ENCODE data around the gene FBXL7. TPM values are rescaled to one million over a fixed set of nuclear protein-coding genes. Genes with fewer than 3 reads are reported as not detected.

FBXL7 gene
- total and polyA plus RNA-seq, 2 of the 8 experiments (the other 6 are each of a cell fraction or from before 2014, with no cell fraction given) = 17.7 to 17.8 TPM

DNA sequence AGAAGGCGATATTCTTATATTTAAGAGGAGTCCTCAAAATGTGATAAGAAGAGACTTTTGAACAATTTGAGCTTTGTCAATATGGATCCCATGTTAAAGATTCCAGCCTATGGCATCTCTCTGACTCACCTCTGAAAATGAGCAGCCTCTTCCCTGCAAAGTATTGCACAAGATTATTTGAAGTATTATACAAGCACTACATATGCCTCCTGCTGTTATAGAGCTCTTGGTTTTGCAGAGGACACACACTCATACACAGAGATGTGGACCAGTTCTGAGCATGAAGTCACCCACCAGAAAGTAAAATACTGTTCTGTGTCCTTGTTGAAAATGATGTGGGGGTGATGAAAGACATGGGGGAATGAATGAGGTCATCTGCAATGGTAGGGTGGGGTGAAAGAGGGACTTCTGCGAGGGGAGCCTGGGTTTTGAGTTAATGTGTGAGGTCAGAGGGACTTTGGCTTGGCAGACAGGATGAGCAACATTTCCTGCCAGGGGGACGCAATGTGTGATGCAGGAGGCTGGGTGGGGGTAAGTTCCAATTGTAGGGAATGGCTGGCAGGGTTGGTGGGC is 25.8 kb downstream of the FBXL7 start:
- Histone ChIP-seq H2BK120ac (replicated peaks; ENCODE audit: low read depth, low read length) (no peak overlapping the region), H3K23ac (ENCODE audit: insufficient read length) (no peak overlapping the region), H2BK12ac (ENCODE audit: low read depth, low read length) (no peak overlapping the region), H4K5ac (ENCODE audit: insufficient read length, low read depth, low read length) (no peak overlapping the region), H3K4me2 (ENCODE audit: insufficient read depth in 1 of 2, low read depth in 2 of 2, low read length in 2 of 2) (no peak overlapping the region), H3K9me3 (ENCODE audit: insufficient read depth in 2 of 2, low read depth in 1 of 2, low read length in 1 of 2) (no peaks in the 10 kb centered on the region), H3K4ac (replicated peaks; ENCODE audit: insufficient read length, low read depth, low read length) (no peak overlapping the region), H3K14ac (ENCODE audit: insufficient read length) (no peak overlapping the region), H4K91ac (replicated peaks; ENCODE audit: insufficient read length, low read length) (no peak overlapping the region), H2AK5ac (ENCODE audit: low read depth, low read length) (no peak overlapping the region), H2BK20ac (ENCODE audit: low read length) (no peak overlapping the region), H3K36me3 (ENCODE audit: control insufficient read depth in 2 of 4, insufficient read depth in 4 of 4, low read length in 3 of 4) (no peaks in the 10 kb centered on the region), H3K27ac (ENCODE audit: low read depth, low read length) (no peak overlapping the region), H3K9ac (replicated peaks in 1 of 4; ENCODE audit: extremely low read depth in 1 of 4, low read depth in 3 of 4, low read length in 3 of 4) (no peak overlapping the region), H2BK5ac (ENCODE audit: low read depth, low read length) (no peak overlapping the region), H3K4me3 (ENCODE audit: extremely low read depth in 1 of 4, insufficient read depth in 2 of 4, low read depth in 3 of 4, low read length in 4 of 4) (no peak overlapping the region), H4K20me1 (replicated peaks in 1 of 2; ENCODE audit: control insufficient read depth in 1 of 2, insufficient read depth in 2 of 2, low read length in 2 of 2) (no peaks in the 10 kb centered on the region), H3K18ac (ENCODE audit: extremely low read depth, low read length) (no peak overlapping the region), H3K4me1 (replicated peaks in 1 of 4; ENCODE audit: control insufficient read depth in 3 of 4, insufficient read depth in 4 of 4, low read length in 3 of 4) (peaks cover 0 to 4% (median 0%) of the 10 kb centered on the region in 4 experiments; a peak in 3 of 7 replicates), H3K23me2 (ENCODE audit: low read depth, low read length) (no peaks in the 10 kb centered on the region; the same call in 1 of the 2 replicates), H3K56ac (replicated peaks; ENCODE audit: insufficient read length, low read depth, low read length) (no peak overlapping the region), H2AFZ (ENCODE audit: low read length) (no peak overlapping the region), H3K79me1 (ENCODE audit: low read depth, low read length) (peaks cover 6% of the 10 kb centered on the region; the same call in 1 of the 2 replicates), H2BK15ac (ENCODE audit: low read length) (no peak overlapping the region), H3K27me3 (replicated peaks in 1 of 4; ENCODE audit: control insufficient read depth in 3 of 4, extremely low read depth in 1 of 4, insufficient read depth in 3 of 4, low read length in 3 of 4) (no peaks in the 10 kb centered on the region), H3K79me2 (ENCODE audit: control insufficient read depth in 1 of 2, insufficient read depth in 2 of 2, low read length in 2 of 2) (peaks cover 0 to 39% of the 10 kb centered on the region in 2 experiments; a peak in 3 of 4 replicates), H4K8ac (ENCODE audit: extremely low read depth, insufficient read depth, low read length) (no peak overlapping the region)
- POLR2A ChIA-PET (ENCODE audit: partially characterized antibody) = interaction anchor here (1.8 kb wide), 1 partner anchor 9 kb away, joined by 8 read pairs; no protein-coding TSS in a partner anchor
- FAIRE-seq (no peak), DNase-seq (ENCODE audit: low read depth in 1 of 2, low spot score in 2 of 2) (no peak)
- WGBS, 2 experiments (ENCODE audit: extremely low coverage in 1 of 2, insufficient coverage in 1 of 2, insufficient read length in 1 of 2, insufficient replicate concordance in 2 of 2, low coverage in 1 of 2, low lambda C conversion rate in 2 of 2, missing lambda C conversion rate in 1 of 2) = 89% methylated on average over 3 of the region's 3 CpGs; no CpG with 5 or more reads in 1 of the 2 experiments
- CTCF ChIA-PET (ENCODE audit: partially characterized antibody) = interaction anchor here (0.6 to 1.7 kb wide), 2 partner anchors 19 to 38 kb away, joined by 3 to 4 read pairs; no protein-coding TSS in a partner anchor
- TF ChIP-seq ASH2L (IDR thresholded peaks at IDR 0.05; ENCODE audit: low read length) (no peak), SAP30 (IDR thresholded peaks at IDR 0.05; ENCODE audit: insufficient read depth, insufficient replicate concordance, low read length) (no peak), EZH2 (IDR thresholded peaks at IDR 0.05; ENCODE audit: low read depth, low read length, severe bottlenecking) (no peak), SP1 (IDR thresholded peaks at IDR 0.05; ENCODE audit: low read depth, low read length) (no peak), KDM5A (IDR thresholded peaks at IDR 0.05; ENCODE audit: low read length) (no peak), FOSL1 (IDR thresholded peaks at IDR 0.05; ENCODE audit: insufficient read depth, low read depth, low read length) (no peak), SP4 (IDR thresholded peaks at IDR 0.05; ENCODE audit: low read length) (no peak), PHF8 (conservative IDR thresholded peaks at IDR 0.05; ENCODE audit: low read depth, low read length) (no peak), TEAD4 (IDR thresholded peaks at IDR 0.05; ENCODE audit: low read depth, low read length) (no peak), SRF (IDR thresholded peaks at IDR 0.05; ENCODE audit: low read depth, low read length) (no peak), RBBP5 (IDR thresholded peaks at IDR 0.05; ENCODE audit: borderline replicate concordance, low read depth, low read length) (no peak)
- TF ChIP-seq, protein P1, sequence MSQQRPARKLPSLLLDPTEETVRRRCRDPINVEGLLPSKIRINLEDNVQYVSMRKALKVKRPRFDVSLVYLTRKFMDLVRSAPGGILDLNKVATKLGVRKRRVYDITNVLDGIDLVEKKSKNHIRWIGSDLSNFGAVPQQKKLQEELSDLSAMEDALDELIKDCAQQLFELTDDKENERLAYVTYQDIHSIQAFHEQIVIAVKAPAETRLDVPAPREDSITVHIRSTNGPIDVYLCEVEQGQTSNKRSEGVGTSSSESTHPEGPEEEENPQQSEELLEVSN (IDR thresholded peaks at IDR 0.05) = no peak

Data from H1 (cell line).